Ovary (tissue), 9 donors: Measurements from ENCODE around the gene TUBB4B. TPM values are rescaled to one million over a fixed set of nuclear protein-coding genes. Genes with fewer than 3 reads are reported as not detected.
"Not testable (repeated sequence)": the region's sequence is repeated elsewhere in the genome, so short reads cannot be mapped to it uniquely, and the experiment has no call there.

Experiments
- DNase-seq, 5 donors: peaks; one replicate each; pipeline ENCODE4 v3.0.0-alpha.2; 2019 to 2020
- H3K27ac ChIP-seq, 2 donors: fragments of 200-600 bp; one replicate each; pipeline versions ENCODE4 v1.5.1 to v1.8.0; 2019 to 2022
- H3K27me3 ChIP-seq: fragments of 200-600 bp; one replicate; pipeline ENCODE4 v1.8.0; 2022
- H3K36me3 ChIP-seq: fragments of 200-600 bp; sonication (generic); one replicate; pipeline ENCODE4 v1.5.1; 2019
- H3K4me1 ChIP-seq: one replicate; pipeline ENCODE4 v1.8.1; 2013; ENCODE audit warnings: mild to moderate bottlenecking, moderate library complexity; ENCODE audit not compliant: insufficient read depth
- H3K4me3 ChIP-seq: fragments of 200-600 bp; sonication (generic); one replicate; pipeline ENCODE4 v1.5.1; 2017
- H3K9me3 ChIP-seq, 2 donors: fragments of 200-600 bp in 1 of 2; sonication (generic) in 1 of 2; one replicate each; pipeline versions ENCODE4 v1.5.1 to v1.8.1; 2013 to 2019; ENCODE audit warnings: mild to moderate bottlenecking in 1 of 2, moderate library complexity in 1 of 2
- EP300 ChIP-seq: sonication (generic); formaldehyde crosslinking; IDR thresholded peaks from one replicate; pipeline ENCODE4 v1.6.1; 2017; ENCODE audit warnings: antibody characterized with exemption
- POLR2A ChIP-seq: fragments of 450-650 bp; IDR thresholded peaks from one replicate; pipeline ENCODE4 v1.6.1; 2017; ENCODE audit warnings: antibody characterized with exemption, mild to moderate bottlenecking, moderate library complexity
- WGBS, 3 donors: extraction: QIAGEN DNeasy Blood & Tissue Kit in 1 of 3; methylation state at CpG; one replicate each; pipeline versions ENCODE4 v1.1.5 to v1.1.7; 2013 to 2017; 5-methylcytosine and 5-hydroxymethylcytosine counted together
- intact Hi-C, 4 donors: fragments of 100-400 bp; cut with DNase I; formaldehyde crosslinking; loops; one replicate each; pipeline versions ENCODE4 v1.11.0 to v1.15.1; 2022 to 2023
- polyA plus RNA-seq, 2 donors: library from polyadenylated mRNA; stranded (reverse); fragments of 200-250 nt in 1 of 2; fragments of 350-450 nt in 1 of 2; fragmentation: Illumina TruSeq in 1 of 2; extraction: RNeasy Lipid Tissue Mini Kit (QIAGEN cat#74804) in 1 of 2; gene quantifications; one replicate each; pipeline ENCODE4 v1.2.3, GENCODE V29; 2013 to 2014
- total RNA-seq, 7 donors: library from RNA; depleted of rRNA in 2 of 7; stranded (reverse); fragments of >200 nt in 2 of 7; fragmentation: NEBNext Ultra II Directional in 3 of 7; extraction: Animal tissue kit (Norgen Biotek cat#: 25700) in 3 of 7; gene quantifications; one replicate each; pipeline versions ENCODE4 v1.1.0 to v1.2.4, GENCODE V29; 2016 to 2023
- TF ChIP-seq, protein P1 (sequence below), 3 donors: fragments of 450-650 bp in 2 of 3; fragments of 200-600 bp in 1 of 3; IDR thresholded peaks; one replicate each; pipeline versions ENCODE4 v1.5.1 to v1.8.0; 2016 to 2022; ENCODE audit warnings: antibody characterized with exemption in 3 of 3, mild to moderate bottlenecking in 1 of 3
- donor health status: DM: no; HTN: no; CAD: no; lungs with moderate emphysema.
- donor health status: DM: no; HTN: no; CAD: no.
- donor health status: Bipolar disorder and iron deficiency.
- donor health status: DM: yes; HTN: yes; CAD: no.
- donor health status: DM: no; HTN: no; CAD: no.
- donor health status: DM: yes; HTN: yes; CAD: no.

Gene TUBB4B
- total and polyA plus RNA-seq, 9 donors, result 62.8 to 234 (median 135) TPM

- Histone ChIP-seq H3K9me3 (no peaks in the 10 kb centered on the region), H3K4me1 (peaks cover 14% of the 10 kb centered on the region), H3K4me3 (peak overlapping the region; percentile 60), H3K27ac (peak overlapping the region; percentile 23 to 95), H3K27me3 (no peaks in the 10 kb centered on the region), H3K36me3 (no peaks in the 10 kb centered on the region)
- peak; percentile 74 to 88 (median 81) for DNase-seq
- intact Hi-C loops, result no loop called here
- TF ChIP-seq, protein P1, sequence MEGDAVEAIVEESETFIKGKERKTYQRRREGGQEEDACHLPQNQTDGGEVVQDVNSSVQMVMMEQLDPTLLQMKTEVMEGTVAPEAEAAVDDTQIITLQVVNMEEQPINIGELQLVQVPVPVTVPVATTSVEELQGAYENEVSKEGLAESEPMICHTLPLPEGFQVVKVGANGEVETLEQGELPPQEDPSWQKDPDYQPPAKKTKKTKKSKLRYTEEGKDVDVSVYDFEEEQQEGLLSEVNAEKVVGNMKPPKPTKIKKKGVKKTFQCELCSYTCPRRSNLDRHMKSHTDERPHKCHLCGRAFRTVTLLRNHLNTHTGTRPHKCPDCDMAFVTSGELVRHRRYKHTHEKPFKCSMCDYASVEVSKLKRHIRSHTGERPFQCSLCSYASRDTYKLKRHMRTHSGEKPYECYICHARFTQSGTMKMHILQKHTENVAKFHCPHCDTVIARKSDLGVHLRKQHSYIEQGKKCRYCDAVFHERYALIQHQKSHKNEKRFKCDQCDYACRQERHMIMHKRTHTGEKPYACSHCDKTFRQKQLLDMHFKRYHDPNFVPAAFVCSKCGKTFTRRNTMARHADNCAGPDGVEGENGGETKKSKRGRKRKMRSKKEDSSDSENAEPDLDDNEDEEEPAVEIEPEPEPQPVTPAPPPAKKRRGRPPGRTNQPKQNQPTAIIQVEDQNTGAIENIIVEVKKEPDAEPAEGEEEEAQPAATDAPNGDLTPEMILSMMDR (IDR thresholded peaks at IDR 0.05), result no peak
- TF ChIP-seq EP300 (no peak), POLR2A (peak; percentile 13)
- 0 to 1% (median 1%) methylated on average over 23 to 58 of the region's 58 CpGs for WGBS, 3 donors
These were observed 708 bp upstream of the TUBB4B start for GRCh38 chr9:137240318-137240840.

DNA sequence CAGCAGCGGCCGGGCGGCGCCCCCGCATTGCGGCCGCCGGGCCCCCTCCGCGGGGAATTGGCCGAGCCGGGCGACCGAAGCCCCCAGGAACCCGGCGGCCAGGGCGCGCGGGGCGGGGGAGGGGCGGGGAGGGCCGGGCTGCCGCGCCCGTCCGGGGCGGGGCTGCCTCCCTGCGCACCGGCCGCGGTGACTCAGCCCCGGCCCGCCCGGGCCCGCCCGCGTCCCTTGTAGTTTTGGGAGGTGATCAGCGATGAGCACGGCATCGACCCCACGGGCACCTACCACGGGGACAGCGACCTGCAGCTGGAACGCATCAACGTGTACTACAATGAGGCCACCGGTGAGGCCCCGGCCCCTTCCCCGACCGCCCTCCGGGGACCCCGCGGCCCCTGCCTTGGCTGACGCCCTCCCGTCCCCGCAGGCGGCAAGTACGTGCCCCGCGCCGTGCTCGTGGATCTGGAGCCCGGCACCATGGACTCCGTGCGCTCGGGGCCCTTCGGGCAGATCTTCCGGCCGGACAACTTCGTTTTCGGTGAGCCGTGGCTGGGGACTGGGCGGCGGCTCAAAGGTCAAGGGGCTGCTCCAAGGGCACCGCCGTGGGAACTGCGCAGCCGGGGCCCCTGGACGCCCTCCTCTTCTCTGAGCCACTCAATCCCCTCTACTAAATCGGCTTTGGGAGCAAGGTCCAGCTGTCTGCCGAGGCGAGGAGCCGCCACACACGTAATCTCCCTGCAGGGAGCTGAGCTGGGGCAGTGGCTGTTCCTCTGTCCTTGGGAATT is 592 bp downstream of the TUBB4B start:
- TF ChIP-seq POLR2A (no peak), EP300 (no peak)
- TF ChIP-seq, protein P1 (IDR thresholded peaks at IDR 0.05), result no peak
- intact Hi-C loops, result no loop called here
- 1 to 7% (median 3%) methylated on average over 18 to 83 of the region's 83 CpGs for WGBS, 3 donors
- DNase-seq, result peak; percentile 62 to 77 (median 77)
- H3K9me3 ChIP-seq, result no peaks in the 10 kb centered on the region
- peak overlapping the region; percentile 64 for H3K4me3 ChIP-seq
- no peaks in the 10 kb centered on the region for H3K27me3 ChIP-seq
- H3K36me3 ChIP-seq, result no peaks in the 10 kb centered on the region
- H3K4me1 ChIP-seq, result peaks cover 6% of the 10 kb centered on the region
- peak overlapping the region; percentile 63 to 79 for H3K27ac ChIP-seq

GRCh38 chr9:137242269-137243203 is 1.4 kb downstream of the TUBB4B start:
- peak overlapping the region; percentile 64 for H3K4me3 ChIP-seq
- DNase-seq, result no peak
- peak overlapping the region in 1 of 2 donors; percentile 79 for H3K27ac ChIP-seq
- H3K27me3 ChIP-seq, result no peaks in the 10 kb centered on the region
- 73 to 79% (median 76%) methylated on average over 36 of the region's 36 CpGs for WGBS, 3 donors
- no peaks in the 10 kb centered on the region for H3K9me3 ChIP-seq
- no peaks in the 10 kb centered on the region for H3K36me3 ChIP-seq
- no peak for TF ChIP-seq EP300
- no peak for TF ChIP-seq POLR2A
- TF ChIP-seq, protein P1 (IDR thresholded peaks at IDR 0.05), result no peak
- intact Hi-C loops, result no loop called here
- H3K4me1 ChIP-seq, result peaks cover 4% of the 10 kb centered on the region

GRCh38 chr9:137243266-137243625 is 2.2 kb downstream of the TUBB4B start:
- H3K36me3 ChIP-seq, H3K9me3 ChIP-seq, H3K4me1 ChIP-seq, H3K27me3 ChIP-seq, H3K27ac ChIP-seq, DNase-seq, intact Hi-C loops, H3K4me3 ChIP-seq: not testable (repeated sequence)
- WGBS, 3 donors, result 89 to 94% (median 90%) methylated on average over 18 of the region's 18 CpGs
